K562 (cell line): ENCODE results near the gene UFSP2. TPM values are rescaled to one million over a fixed set of nuclear protein-coding genes. Genes with fewer than 3 reads are reported as not detected.
A peak's percentile ranks its signal among the peaks of the same experiment; 100 is the strongest.

Experiments used
- CTCFL ChIP-seq: IDR thresholded peaks from 2 replicates; pipeline ENCODE4 v1.6.1; 2011; ENCODE audit warnings: borderline replicate concordance, low read depth, mild to moderate bottlenecking, moderate library complexity, low read length; ENCODE audit not compliant: insufficient read depth, poor library complexity, severe bottlenecking
- RERE ChIP-seq: sonication (generic); formaldehyde crosslinking; IDR thresholded peaks from 2 replicates; pipeline ENCODE4 v1.8.0; 2023; ENCODE audit warnings: missing genetic modification reagents, mild to moderate bottlenecking, borderline replicate concordance
- RFX7 ChIP-seq: fragments of 250-450 bp; sonication (Bioruptor Pico); IDR thresholded peaks from 2 replicates; pipeline ENCODE4 v1.5.1; 2021; ENCODE audit warnings: mild to moderate bottlenecking
- RNF219 ChIP-seq: fragments of 250-450 bp; sonication (Bioruptor Pico); IDR thresholded peaks from 2 replicates; pipeline ENCODE4 v1.5.0; 2022; ENCODE audit warnings: mild to moderate bottlenecking
- ZBED1 ChIP-seq: IDR thresholded peaks from 2 replicates; pipeline ENCODE4 v1.6.1; 2014
- ZEB2 ChIP-seq: fragments of 450-650 bp; IDR thresholded peaks from 2 replicates; pipeline ENCODE4 v1.6.1; 2016
- ZNF253 ChIP-seq: fragments of 250-450 bp; sonication (Bioruptor Pico); conservative IDR thresholded peaks from 2 replicates; pipeline ENCODE4 v1.6.1; 2021; ENCODE audit warnings: mild to moderate bottlenecking
- ZNF354B ChIP-seq: fragments of 250-450 bp; sonication (Bioruptor Pico); IDR thresholded peaks from 2 replicates; pipeline ENCODE4 v1.4.0; 2020
- ZNF395 ChIP-seq: fragments of 200-800 bp; sonication (Bioruptor generic); IDR thresholded peaks from 2 replicates; pipeline ENCODE4 v1.6.1; 2017; ENCODE audit warnings: missing genetic modification characterization, missing compliant biosample characterization
- ZNF696 ChIP-seq: fragments of 250-450 bp; sonication (Bioruptor Pico); conservative IDR thresholded peaks from 2 replicates; pipeline ENCODE4 v1.4.0; 2020; ENCODE audit warnings: mild to moderate bottlenecking, moderate library complexity
- polyA plus RNA-seq, 8 experiments: library from polyadenylated mRNA; depleted of rRNA in 4 of 8; stranded (reverse) in 5 of 8; unstranded in 3 of 8; fragments of >200 nt; fragmentation: Nextera tagmentation in 2 of 8; fragmentation: Illumina TruSeq in 1 of 8; extraction: Ambion mirVana in 2 of 8; extraction: Trizol in 1 of 8; gene quantifications; 2 replicates each; pipeline versions ENCODE4 v1.2.1 to v1.2.3, GENCODE V29; 2011 to 2014; ENCODE audit warnings: inconsistent platforms in 1 of 8, missing spikeins in 1 of 8
- total RNA-seq, 7 experiments: library from RNA; depleted of rRNA in 6 of 7; stranded (reverse); fragments of >200 nt in 6 of 7; fragmentation: Illumina TruSeq in 2 of 7; extraction: Trizol in 2 of 7; gene quantifications; 2 replicates each; pipeline versions ENCODE4 v1.2.1 to v1.2.3, GENCODE V29; 2011 to 2021; ENCODE audit warnings: low replicate concordance in 1 of 7
- TF ChIP-seq, protein P1 (sequence below), 3 experiments: fragments of 200-800 bp in 1 of 3; fragments of 250-450 bp in 1 of 3; fragments of 450-650 bp in 1 of 3; sonication (Bioruptor Pico) in 1 of 3; sonication (Bioruptor generic) in 1 of 3; formaldehyde crosslinking in 1 of 3; IDR thresholded peaks; 2 replicates each; pipeline versions ENCODE4 v1.6.1 to v1.8.0; 2016 to 2022; ENCODE audit warnings: mild to moderate bottlenecking in 2 of 3, missing genetic modification characterization in 2 of 3, missing compliant biosample characterization in 1 of 3, moderate library complexity in 1 of 3

The UFSP2 gene
- total and polyA plus RNA-seq, 9 of the 15 experiments (the other 6 are each of a cell fraction or from before 2014, with no cell fraction given) = 20.1 to 55.8 (median 26.6) TPM

DNA sequence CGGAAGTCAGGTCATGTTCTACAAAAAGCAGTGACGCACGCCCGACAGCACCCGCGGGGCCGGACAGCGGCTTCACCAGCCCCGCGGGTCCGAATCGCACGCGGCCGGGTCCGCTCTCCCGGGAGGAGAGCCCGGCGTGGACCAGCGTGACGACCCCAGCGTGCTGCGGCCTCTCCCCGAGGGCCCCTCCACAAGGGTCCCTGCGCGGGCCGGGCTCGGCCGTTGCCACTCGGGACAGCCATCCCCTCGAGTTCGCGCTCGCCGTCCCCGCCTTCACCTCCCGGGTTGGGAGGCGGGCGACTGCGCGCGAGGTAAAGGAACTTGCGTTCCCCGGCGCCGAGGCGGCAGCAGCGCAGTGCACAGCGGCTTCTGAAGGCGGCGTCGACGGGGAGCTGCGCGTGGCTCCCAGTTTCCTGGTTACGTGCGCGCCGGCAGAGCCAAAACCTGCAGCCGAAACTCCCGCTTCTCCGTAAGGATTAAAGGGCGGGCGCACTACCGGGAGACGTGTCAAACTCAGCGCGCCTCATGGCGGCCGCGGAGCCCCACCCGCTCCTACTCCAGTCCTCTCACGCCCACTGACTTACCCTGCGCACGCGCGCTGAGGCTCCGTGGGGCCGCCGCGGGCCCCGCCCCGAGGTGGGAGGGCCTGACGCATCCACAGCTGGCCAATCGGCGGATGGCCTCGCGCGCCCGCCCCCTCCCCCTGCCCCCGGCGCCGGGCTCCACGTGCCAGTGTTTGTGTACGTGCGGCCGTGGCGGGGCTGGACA lies 29.6 kb downstream of the UFSP2 start (continued):
- TF ChIP-seq, protein P1, sequence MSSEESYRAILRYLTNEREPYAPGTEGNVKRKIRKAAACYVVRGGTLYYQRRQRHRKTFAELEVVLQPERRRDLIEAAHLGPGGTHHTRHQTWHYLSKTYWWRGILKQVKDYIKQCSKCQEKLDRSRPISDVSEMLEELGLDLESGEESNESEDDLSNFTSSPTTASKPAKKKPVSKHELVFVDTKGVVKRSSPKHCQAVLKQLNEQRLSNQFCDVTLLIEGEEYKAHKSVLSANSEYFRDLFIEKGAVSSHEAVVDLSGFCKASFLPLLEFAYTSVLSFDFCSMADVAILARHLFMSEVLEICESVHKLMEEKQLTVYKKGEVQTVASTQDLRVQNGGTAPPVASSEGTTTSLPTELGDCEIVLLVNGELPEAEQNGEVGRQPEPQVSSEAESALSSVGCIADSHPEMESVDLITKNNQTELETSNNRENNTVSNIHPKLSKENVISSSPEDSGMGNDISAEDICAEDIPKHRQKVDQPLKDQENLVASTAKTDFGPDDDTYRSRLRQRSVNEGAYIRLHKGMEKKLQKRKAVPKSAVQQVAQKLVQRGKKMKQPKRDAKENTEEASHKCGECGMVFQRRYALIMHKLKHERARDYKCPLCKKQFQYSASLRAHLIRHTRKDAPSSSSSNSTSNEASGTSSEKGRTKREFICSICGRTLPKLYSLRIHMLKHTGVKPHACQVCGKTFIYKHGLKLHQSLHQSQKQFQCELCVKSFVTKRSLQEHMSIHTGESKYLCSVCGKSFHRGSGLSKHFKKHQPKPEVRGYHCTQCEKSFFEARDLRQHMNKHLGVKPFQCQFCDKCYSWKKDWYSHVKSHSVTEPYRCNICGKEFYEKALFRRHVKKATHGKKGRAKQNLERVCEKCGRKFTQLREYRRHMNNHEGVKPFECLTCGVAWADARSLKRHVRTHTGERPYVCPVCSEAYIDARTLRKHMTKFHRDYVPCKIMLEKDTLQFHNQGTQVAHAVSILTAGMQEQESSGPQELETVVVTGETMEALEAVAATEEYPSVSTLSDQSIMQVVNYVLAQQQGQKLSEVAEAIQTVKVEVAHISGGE (CRISPR knock-in tag; IDR thresholded peaks at IDR 0.05) = peak in 2 of 3 experiments; percentile 18 to 68; a peak in 2 of 6 replicates
- no peak for TF ChIP-seq ZNF696 (CRISPR knock-in tag)
- TF ChIP-seq ZNF354B (CRISPR knock-in tag) = no peak
- no peak for TF ChIP-seq CTCFL
- no peak for TF ChIP-seq ZEB2
- peak; percentile 78 for TF ChIP-seq ZNF395
- no peak for TF ChIP-seq ZNF253 (CRISPR knock-in tag)
- TF ChIP-seq RFX7 (CRISPR knock-in tag) = no peak
- TF ChIP-seq RERE = no peak
- no peak for TF ChIP-seq ZBED1
- no peak for TF ChIP-seq RNF219 (CRISPR knock-in tag)
